WTC11 (cell line): ENCODE results near the gene GALNT7. TPM values are rescaled to one million over a fixed set of nuclear protein-coding genes. Genes with fewer than 3 reads are reported as not detected.

Source experiments
- ATAC-seq: fragments of 200-7000 bp; cut with Tn5 transposase; 2 replicates; pipeline ENCODE4 v1.10.0; 2021; ENCODE audit warnings: mild to moderate bottlenecking, moderate library complexity
- CTCF ChIA-PET: fragments of 300-600 bp; sonication (Branson Sonifier 250); formaldehyde crosslinking; loops from one replicate; lab custom pipeline; 2021; ENCODE audit warnings: antibody characterized with exemption; lab: Charles Lee
- POLR2A ChIA-PET: fragments of 350-600 bp; sonication (Branson Sonifier 250); formaldehyde crosslinking; loops from one replicate; lab custom pipeline; 2021; ENCODE audit warnings: antibody characterized with exemption; lab: Charles Lee
- DNase-seq: peaks from one replicate; pipeline ENCODE4 v3.0.0; 2021; ENCODE audit warnings: low spot score
- H3K27ac Mint-ChIP-seq: 2 replicates; pipeline ENCODE4 v1.8.0; 2021; ENCODE audit warnings: mixed read lengths
- H3K27me3 Mint-ChIP-seq: 2 replicates; pipeline ENCODE4 v1.8.0; 2021; ENCODE audit warnings: low read depth, mild to moderate bottlenecking, moderate library complexity, mixed read lengths
- H3K36me3 Mint-ChIP-seq: 2 replicates; pipeline ENCODE4 v1.8.0; 2021; ENCODE audit warnings: mixed read lengths
- H3K4me1 Mint-ChIP-seq: 2 replicates; pipeline ENCODE4 v1.8.0; 2022; ENCODE audit warnings: mixed read lengths
- H3K4me3 Mint-ChIP-seq: 2 replicates; pipeline ENCODE4 v1.8.0; 2021; ENCODE audit warnings: mild to moderate bottlenecking, moderate library complexity, mixed read lengths
- H3K9me3 Mint-ChIP-seq: 2 replicates; pipeline ENCODE4 v1.8.0; 2021; ENCODE audit warnings: mixed read lengths
- ATF1 ChIP-seq: sonication (generic); formaldehyde crosslinking; IDR thresholded peaks from 2 replicates; pipeline ENCODE4 v1.8.1; 2023; ENCODE audit warnings: mild to moderate bottlenecking, moderate library complexity, missing genetic modification reagents
- CREB1 ChIP-seq: sonication (generic); formaldehyde crosslinking; IDR thresholded peaks from 2 replicates; pipeline ENCODE4 v1.8.0; 2023; ENCODE audit warnings: mild to moderate bottlenecking, missing genetic modification reagents
- EMX1 ChIP-seq: fragments of 250-450 bp; sonication (Bioruptor Pico); IDR thresholded peaks from 2 replicates; pipeline ENCODE4 v1.8.0; 2021; ENCODE audit warnings: mild to moderate bottlenecking
- IRF2 ChIP-seq: sonication (generic); formaldehyde crosslinking; IDR thresholded peaks from 2 replicates; pipeline ENCODE4 v1.8.0; 2022; ENCODE audit warnings: low read depth, missing genetic modification reagents, borderline replicate concordance
- SMAD4 ChIP-seq: sonication (generic); formaldehyde crosslinking; IDR thresholded peaks from 2 replicates; pipeline ENCODE4 v1.8.0; 2022; ENCODE audit warnings: mild to moderate bottlenecking, missing genetic modification reagents
- SOX15 ChIP-seq: fragments of 250-450 bp; sonication (Bioruptor Pico); IDR thresholded peaks from 2 replicates; pipeline ENCODE4 v1.9.0; 2021; ENCODE audit warnings: mild to moderate bottlenecking
- STAT6 ChIP-seq: sonication (generic); formaldehyde crosslinking; conservative IDR thresholded peaks from 2 replicates; pipeline ENCODE4 v1.8.1; 2023; ENCODE audit warnings: mild to moderate bottlenecking, low read depth, missing genetic modification reagents, moderate library complexity
- ZBTB21 ChIP-seq: sonication (generic); formaldehyde crosslinking; IDR thresholded peaks from 2 replicates; pipeline ENCODE4 v1.8.1; 2023; ENCODE audit warnings: mild to moderate bottlenecking, missing genetic modification reagents, borderline replicate concordance
- ZMAT4 ChIP-seq: fragments of 250-450 bp; sonication (Bioruptor Pico); IDR thresholded peaks from 2 replicates; pipeline ENCODE4 v1.9.0; 2021; ENCODE audit warnings: mild to moderate bottlenecking
- ZNF232 ChIP-seq: sonication (generic); formaldehyde crosslinking; IDR thresholded peaks from 2 replicates; pipeline ENCODE4 v1.8.0; 2022; ENCODE audit warnings: mild to moderate bottlenecking, missing genetic modification reagents
- ZNF281 ChIP-seq: sonication (generic); formaldehyde crosslinking; IDR thresholded peaks from 2 replicates; pipeline ENCODE4 v1.8.0; 2023; ENCODE audit warnings: mild to moderate bottlenecking, missing genetic modification reagents
- ZNF416 ChIP-seq: fragments of 250-450 bp; sonication (Bioruptor Pico); IDR thresholded peaks from 2 replicates; pipeline ENCODE4 v1.9.0; 2021; ENCODE audit warnings: mild to moderate bottlenecking, inconsistent platforms
- ZNF423 ChIP-seq: fragments of 250-450 bp; sonication (Bioruptor Pico); IDR thresholded peaks from 2 replicates; pipeline ENCODE4 v2.1.2; 2022; ENCODE audit warnings: mild to moderate bottlenecking, moderate library complexity
- total RNA-seq: library from RNA; stranded (reverse); gene quantifications from 3 replicates; pipeline ENCODE4 v1.2.3, GENCODE V29; 2021
- TF ChIP-seq, protein P1 (sequence below): fragments of 250-450 bp; sonication (Bioruptor Pico); IDR thresholded peaks from 2 replicates; pipeline ENCODE4 v1.9.0; 2021; ENCODE audit warnings: mild to moderate bottlenecking

The GALNT7 gene
- total RNA-seq, 1 experiment from 2014 or later, result 86.9 TPM

GRCh38 chr4:173187732-173188131 lies 19.1 kb downstream of the GALNT7 start (continued):
- TF ChIP-seq, protein P1, sequence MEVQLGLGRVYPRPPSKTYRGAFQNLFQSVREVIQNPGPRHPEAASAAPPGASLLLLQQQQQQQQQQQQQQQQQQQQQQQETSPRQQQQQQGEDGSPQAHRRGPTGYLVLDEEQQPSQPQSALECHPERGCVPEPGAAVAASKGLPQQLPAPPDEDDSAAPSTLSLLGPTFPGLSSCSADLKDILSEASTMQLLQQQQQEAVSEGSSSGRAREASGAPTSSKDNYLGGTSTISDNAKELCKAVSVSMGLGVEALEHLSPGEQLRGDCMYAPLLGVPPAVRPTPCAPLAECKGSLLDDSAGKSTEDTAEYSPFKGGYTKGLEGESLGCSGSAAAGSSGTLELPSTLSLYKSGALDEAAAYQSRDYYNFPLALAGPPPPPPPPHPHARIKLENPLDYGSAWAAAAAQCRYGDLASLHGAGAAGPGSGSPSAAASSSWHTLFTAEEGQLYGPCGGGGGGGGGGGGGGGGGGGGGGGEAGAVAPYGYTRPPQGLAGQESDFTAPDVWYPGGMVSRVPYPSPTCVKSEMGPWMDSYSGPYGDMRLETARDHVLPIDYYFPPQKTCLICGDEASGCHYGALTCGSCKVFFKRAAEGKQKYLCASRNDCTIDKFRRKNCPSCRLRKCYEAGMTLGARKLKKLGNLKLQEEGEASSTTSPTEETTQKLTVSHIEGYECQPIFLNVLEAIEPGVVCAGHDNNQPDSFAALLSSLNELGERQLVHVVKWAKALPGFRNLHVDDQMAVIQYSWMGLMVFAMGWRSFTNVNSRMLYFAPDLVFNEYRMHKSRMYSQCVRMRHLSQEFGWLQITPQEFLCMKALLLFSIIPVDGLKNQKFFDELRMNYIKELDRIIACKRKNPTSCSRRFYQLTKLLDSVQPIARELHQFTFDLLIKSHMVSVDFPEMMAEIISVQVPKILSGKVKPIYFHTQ (CRISPR knock-in tag), result no peak
- TF ChIP-seq STAT6 (CRISPR knock-in tag) (no peak), EMX1 (CRISPR knock-in tag) (no peak), ZNF232 (CRISPR knock-in tag) (no peak), IRF2 (CRISPR knock-in tag) (no peak)

GRCh38 chr4:173188648-173189047 lies 20.0 kb downstream of the GALNT7 start:
- no peak for TF ChIP-seq ZNF423
- TF ChIP-seq ZNF281 (CRISPR knock-in tag), result no peak
- TF ChIP-seq ZMAT4, result no peak
- Mint-ChIP-seq H3K27ac (no peak overlapping the region; the same call in 1 of the 2 replicates), H3K4me1 (peaks cover 81% of the 10 kb centered on the region), H3K36me3 (peaks cover 12% of the 10 kb centered on the region), H3K9me3 (peaks cover 4% of the 10 kb centered on the region; the same call in 1 of the 2 replicates), H3K4me3 (no peak overlapping the region), H3K27me3 (no peaks in the 10 kb centered on the region)
- ChIA-PET POLR2A (no interaction called here), CTCF (no interaction called here)
- ATAC-seq (no peak), DNase-seq (no peak)

GRCh38 chr4:173189117-173189693 lies 20.6 kb downstream of the GALNT7 start:
- no peak for TF ChIP-seq SMAD4 (CRISPR knock-in tag)
- no peak for TF ChIP-seq SOX15
- TF ChIP-seq ZNF416, result no peak
- no peak for TF ChIP-seq ATF1 (CRISPR knock-in tag)
- TF ChIP-seq ZBTB21 (CRISPR knock-in tag), result no peak
- TF ChIP-seq CREB1 (CRISPR knock-in tag), result no peak
- H3K36me3 Mint-ChIP-seq, result peaks cover 7% of the 10 kb centered on the region
- ChIA-PET CTCF (no interaction called here), POLR2A (no interaction called here)
- peaks cover 2% of the 10 kb centered on the region; the same call in 1 of the 2 replicates for H3K9me3 Mint-ChIP-seq
- ATAC-seq, result no peak
- no peak for DNase-seq
- H3K4me1 Mint-ChIP-seq, result peaks cover 85% of the 10 kb centered on the region
- H3K27ac Mint-ChIP-seq, result no peak overlapping the region
- H3K4me3 Mint-ChIP-seq, result no peak overlapping the region
- no peaks in the 10 kb centered on the region for H3K27me3 Mint-ChIP-seq
